ENCODE data around the gene IRF8.

Gene IRF8

GRCh38 chr16:85913688-85914422 lies 14.9 kb downstream of the IRF8 start:
- no peak for DNase-seq (ENCODE audit: low spot score)

GRCh38 chr16:85914423-85914794 lies 15.4 kb downstream of the IRF8 start:
- DNase-seq (ENCODE audit: low spot score): no peak

- DNase-seq (ENCODE audit: low spot score): no peak
Measured at GRCh38 chr16:85915125-85915845, 16.3 kb downstream of the IRF8 start.

GRCh38 chr16:85916141-85916890 lies 17.4 kb downstream of the IRF8 start:
- peak; percentile 81 for DNase-seq (ENCODE audit: low spot score)

- DNase-seq (ENCODE audit: low spot score): peak; percentile 7
Measured at GRCh38 chr16:85917012-85917411, 18.1 kb downstream of the IRF8 start.

GRCh38 chr16:85917959-85918358 lies 19.0 kb downstream of the IRF8 start:
- no peak for DNase-seq (ENCODE audit: low spot score)

- no peak for DNase-seq (ENCODE audit: low spot score)
Measured at GRCh38 chr16:85918436-85918835, 19.5 kb downstream of the IRF8 start.

- DNase-seq (ENCODE audit: low spot score): no peak
Measured at GRCh38 chr16:85919271-85920267, 20.6 kb downstream of the IRF8 start.

- no peak for DNase-seq (ENCODE audit: low spot score)
Measured at GRCh38 chr16:85921026-85921425, 22.1 kb downstream of the IRF8 start.

- no peak for DNase-seq (ENCODE audit: low spot score)
Measured at GRCh38 chr16:85923153-85924021, 24.4 kb downstream of the IRF8 start.

- no peak for DNase-seq (ENCODE audit: low spot score)
Measured at GRCh38 chr16:85924675-85925074, 25.7 kb downstream of the IRF8 start.

GRCh38 chr16:85926370-85926769 lies 27.4 kb downstream of the IRF8 start:
- no peak for DNase-seq (ENCODE audit: low spot score)

GRCh38 chr16:85927371-85927770 lies 28.4 kb downstream of the IRF8 start:
- no peak for DNase-seq (ENCODE audit: low spot score)

- no peak for DNase-seq (ENCODE audit: low spot score)
Measured at GRCh38 chr16:85927959-85928358, 29.0 kb downstream of the IRF8 start.

- no peak for DNase-seq (ENCODE audit: low spot score)
Measured at GRCh38 chr16:85928401-85928820, 29.4 kb downstream of the IRF8 start.

GRCh38 chr16:85929259-85929721 lies 30.3 kb downstream of the IRF8 start:
- no peak for DNase-seq (ENCODE audit: low spot score)

- DNase-seq (ENCODE audit: low spot score): no peak
Measured at GRCh38 chr16:85930301-85930700, 31.3 kb downstream of the IRF8 start.

GRCh38 chr16:85931596-85932402 lies 32.8 kb downstream of the IRF8 start:
- no peak for DNase-seq (ENCODE audit: low spot score)

GRCh38 chr16:85934210-85934609 lies 35.2 kb downstream of the IRF8 start:
- DNase-seq (ENCODE audit: low spot score): no peak

Data from hematopoietic multipotent progenitor cell treated with erythropoietin and hydrocortisone succinate and interleukin-3 and kit ligand, for 17 days (in vitro differentiated cells).